Limb (tissue), 2 donors: ENCODE data around the gene S100B.
"Not testable (repeated sequence)": the region's sequence is repeated elsewhere in the genome, so short reads cannot be mapped to it uniquely, and the experiment has no call there.

ENCODE experiments used
- DNase-seq, 2 donors: peaks; one replicate each; pipeline ENCODE4 v3.0.0-alpha.2; 2016; ENCODE audit errors: extremely low spot score in 2 of 2

Gene S100B

GRCh38 chr21:46603228-46603627, 1.7 kb downstream of the S100B start:
- peak in 1 of 2 donors; percentile 28 for DNase-seq

GRCh38 chr21:46600978-46601377, 3.9 kb downstream of the S100B start:
- no peak for DNase-seq

- DNase-seq = no peak
These were observed 4.6 kb downstream of the S100B start for GRCh38 chr21:46600305-46600704.

- peak in 1 of 2 donors; percentile 30 for DNase-seq
These were observed 6.0 kb downstream of the S100B start for GRCh38 chr21:46598581-46599572.

GRCh38 chr21:46597896-46598343, 7.0 kb downstream of the S100B start:
- no peak for DNase-seq

GRCh38 chr21:46597031-46597430, 7.9 kb downstream of the S100B start:
- DNase-seq = no peak

GRCh38 chr21:46596201-46596600, 8.7 kb downstream of the S100B start:
- no peak for DNase-seq

GRCh38 chr21:46594276-46594675, 10.6 kb downstream of the S100B start:
- no peak for DNase-seq

GRCh38 chr21:46585191-46585953, 19.5 kb downstream of the S100B start:
- DNase-seq = no peak

GRCh38 chr21:46581780-46582307, 23.0 kb downstream of the S100B start:
- DNase-seq = no peak

GRCh38 chr21:46579394-46579793, 25.5 kb downstream of the S100B start:
- not testable (repeated sequence) for DNase-seq

- not testable (repeated sequence) for DNase-seq
These were observed 27.1 kb downstream of the S100B start for GRCh38 chr21:46577786-46578185.

- no peak for DNase-seq
These were observed 32.0 kb downstream of the S100B start for GRCh38 chr21:46572850-46573249.

GRCh38 chr21:46570631-46571030, 34.3 kb downstream of the S100B start:
- DNase-seq = no peak

GRCh38 chr21:46570119-46570518, 34.8 kb downstream of the S100B start:
- DNase-seq = no peak

GRCh38 chr21:46569081-46569480, 35.8 kb downstream of the S100B start:
- no peak for DNase-seq

- DNase-seq = no peak
These were observed 36.3 kb downstream of the S100B start for GRCh38 chr21:46568562-46568961.

GRCh38 chr21:46567348-46567747, 37.5 kb downstream of the S100B start:
- no peak for DNase-seq

GRCh38 chr21:46564391-46564790, 40.5 kb downstream of the S100B start:
- no peak for DNase-seq

GRCh38 chr21:46562964-46563607, 41.8 kb downstream of the S100B start:
- DNase-seq = no peak

GRCh38 chr21:46562472-46562871, 42.4 kb downstream of the S100B start:
- DNase-seq = no peak
